CD4-positive, alpha-beta T cell treated with Interleukin-2 at 100 ng/mL for 4 hours (primary cell): ENCODE measurements around the gene AKAP8L.

Source experiments
- DNase-seq: peaks from one replicate; pipeline ENCODE4 v3.0.0-alpha.2; 2020; ENCODE audit warnings: low spot score

AKAP8L gene

GRCh38 chr19:15418579-15419412 is at the start of gene AKAP8L:
Gene AKAP8L, minus strand, starts transcription at chr19:15418988. Its CDS starts 65 bp downstream, at chr19:15418923.
- peak; percentile 100 for DNase-seq

- DNase-seq, result no peak
These were observed 49.0 kb upstream of the AKAP8L start for GRCh38 chr19:15467734-15468214.

- DNase-seq, result peak; percentile 88
These were observed 48.3 kb upstream of the AKAP8L start for GRCh38 chr19:15466851-15467733.

GRCh38 chr19:15464394-15465385 is 45.9 kb upstream of the AKAP8L start, which contains the start of gene RASAL3:
Gene RASAL3, minus strand, starts transcription at chr19:15464544. Its CDS starts 186 bp downstream, at chr19:15464358.
- peak; percentile 72 for DNase-seq

GRCh38 chr19:15463861-15464371 is 45.1 kb upstream of the AKAP8L start:
- peak; percentile 84 for DNase-seq

- DNase-seq, result no peak
These were observed 42.9 kb upstream of the AKAP8L start for GRCh38 chr19:15461694-15462093.

GRCh38 chr19:15457701-15458484 is 39.1 kb upstream of the AKAP8L start:
- DNase-seq, result no peak

GRCh38 chr19:15456871-15457700 is 38.3 kb upstream of the AKAP8L start:
- DNase-seq, result no peak

- no peak for DNase-seq
These were observed 37.7 kb upstream of the AKAP8L start for GRCh38 chr19:15456441-15456840.

- no peak for DNase-seq
These were observed 37.2 kb upstream of the AKAP8L start for GRCh38 chr19:15455996-15456395.

- no peak for DNase-seq
These were observed 35.4 kb upstream of the AKAP8L start for GRCh38 chr19:15453906-15454860.

- no peak for DNase-seq
These were observed 34.3 kb upstream of the AKAP8L start for GRCh38 chr19:15453091-15453578.

- DNase-seq, result no peak
These were observed 33.6 kb upstream of the AKAP8L start for GRCh38 chr19:15452111-15453047.

GRCh38 chr19:15450528-15450890 is 31.7 kb upstream of the AKAP8L start:
- no peak for DNase-seq

- peak; percentile 85 for DNase-seq
These were observed 31.1 kb upstream of the AKAP8L start, which contains the start of gene WIZ for GRCh38 chr19:15449620-15450527. Gene WIZ, minus strand, starts transcription at chr19:15449956. Its CDS starts 1,649 bp downstream, at chr19:15448307.
